Activated CD4-positive, alpha-beta T cell treated with anti-CD3 and anti-CD28 coated beads, Interleukin-10, Interleukin-2, amounts not matched to agents 100 ng/mL and 50 ng/mL, durations not matched to agents 16 hours and 8 hours (primary cell): ENCODE results near the gene NDUFA13.
"Not testable (repeated sequence)": the region's sequence is repeated elsewhere in the genome, so short reads cannot be mapped to it uniquely, and the experiment has no call there.

ENCODE experiments used
- DNase-seq: peaks from one replicate; pipeline ENCODE4 v3.0.0-alpha.2; 2020

NDUFA13 gene

DNA sequence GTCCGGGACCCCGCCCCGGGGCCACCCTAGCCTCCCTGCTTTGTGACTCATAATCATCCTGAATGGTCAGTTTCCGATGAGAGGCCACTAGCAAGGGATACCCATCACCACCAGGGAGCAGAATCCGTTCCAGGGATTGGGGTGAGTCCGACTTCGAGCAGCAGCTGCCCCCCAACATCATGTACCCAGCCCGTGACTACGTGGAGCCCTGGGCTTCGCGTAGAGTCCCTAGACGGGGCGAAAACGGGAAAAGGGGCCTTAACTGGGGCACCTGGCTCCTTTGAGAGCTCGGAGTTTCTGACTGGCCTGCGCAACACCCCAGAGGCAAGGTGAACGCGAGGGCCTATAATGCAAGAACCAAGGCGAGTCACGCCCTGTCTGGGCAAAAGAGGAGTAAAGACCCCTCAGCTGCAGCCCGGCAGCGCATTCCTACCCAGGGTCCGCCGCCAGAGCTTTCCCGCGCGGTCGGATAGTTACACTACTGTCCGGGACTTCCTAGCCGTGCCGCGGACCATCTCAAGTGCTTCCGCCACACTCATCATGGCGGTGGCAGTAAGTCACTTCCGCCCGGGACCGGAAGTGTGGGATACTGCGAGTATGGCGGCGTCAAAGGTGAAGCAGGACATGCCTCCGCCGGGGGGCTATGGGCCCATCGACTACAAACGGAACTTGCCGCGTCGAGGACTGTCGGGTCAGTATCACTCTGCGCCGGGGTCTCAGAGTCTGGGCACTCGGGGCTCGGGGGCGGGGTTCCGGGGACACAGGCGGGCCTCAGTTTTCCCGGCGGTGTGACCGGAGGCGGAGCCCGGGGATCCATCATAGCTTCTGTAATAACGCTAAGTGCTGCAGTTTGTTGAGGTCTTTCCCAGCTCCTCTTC, at the start of gene NDUFA13:
Gene NDUFA13 (plus strand): TSS at position 584 of the 878 bp plus-strand sequence. CDS start 14 bp downstream, at position 598.
- peak; percentile 95 for DNase-seq

DNA sequence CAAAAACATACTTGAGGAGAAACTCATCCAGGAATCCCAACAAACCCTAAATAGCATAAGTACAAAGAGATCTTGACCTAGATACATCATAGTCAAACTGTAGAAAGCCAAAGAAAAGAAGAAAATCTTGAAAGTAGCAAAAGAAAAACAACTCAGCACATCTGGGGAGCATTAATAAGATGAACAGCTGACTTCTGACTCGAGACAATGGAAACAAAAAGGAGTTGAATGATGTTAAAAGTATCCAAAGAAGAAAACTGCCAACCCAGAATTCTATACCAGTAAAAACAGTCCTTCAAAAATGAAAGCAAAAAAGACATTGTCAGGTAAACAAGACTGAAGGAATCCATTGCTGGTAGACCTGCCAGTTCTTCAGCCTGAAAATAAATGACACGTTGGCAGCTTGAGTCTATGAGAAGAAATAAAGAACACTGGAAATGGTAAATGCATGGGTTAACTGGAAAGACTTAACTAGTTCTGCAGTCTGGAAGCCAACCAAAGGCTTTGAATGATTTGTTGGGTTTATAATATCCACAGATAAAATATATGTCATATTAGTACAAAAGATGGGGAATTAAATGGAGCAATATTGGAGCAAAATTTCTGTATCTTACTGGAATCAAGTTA, 47.5 kb upstream of the NDUFA13 start:
- DNase-seq = no peak

DNA sequence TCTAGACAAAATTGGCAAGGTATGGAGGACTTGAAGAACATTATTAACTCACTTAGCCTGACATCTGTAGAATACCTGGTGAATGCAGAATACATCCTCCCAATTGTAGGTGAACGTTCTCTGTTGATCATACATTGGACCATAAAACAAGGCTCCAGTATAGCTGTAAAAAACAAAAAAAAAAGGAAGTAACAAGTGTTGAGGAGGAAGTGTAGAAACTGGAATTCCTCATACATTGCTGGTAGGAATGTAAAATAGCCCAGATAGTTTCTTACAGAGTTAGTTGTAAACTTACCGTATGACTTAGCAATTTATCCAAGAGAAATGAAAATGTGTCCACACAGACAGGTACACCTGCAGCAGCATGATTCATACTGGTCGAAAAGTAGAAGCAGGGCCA, 45.4 kb upstream of the NDUFA13 start:
- no peak for DNase-seq

DNA sequence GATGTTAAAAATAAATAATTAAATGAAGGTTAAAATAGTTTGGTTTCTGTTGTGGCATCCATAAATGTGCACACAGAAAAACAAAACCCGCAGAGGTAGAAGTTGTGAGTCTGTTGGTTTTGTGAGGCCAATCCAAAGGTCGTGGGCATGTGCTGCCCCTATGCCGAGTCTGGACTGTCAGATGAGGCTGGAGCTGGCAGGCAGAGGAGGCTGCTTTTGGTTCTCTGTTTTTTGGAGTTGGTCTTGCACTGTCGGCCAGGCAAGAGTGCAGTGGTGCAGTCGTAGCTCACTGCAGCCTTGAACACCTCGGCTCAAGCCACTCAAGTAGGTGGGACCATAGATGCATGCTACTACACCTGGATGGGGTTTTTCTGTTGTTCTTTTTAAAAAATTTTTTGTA, 44.3 kb upstream of the NDUFA13 start:
- DNase-seq = no peak

DNA sequence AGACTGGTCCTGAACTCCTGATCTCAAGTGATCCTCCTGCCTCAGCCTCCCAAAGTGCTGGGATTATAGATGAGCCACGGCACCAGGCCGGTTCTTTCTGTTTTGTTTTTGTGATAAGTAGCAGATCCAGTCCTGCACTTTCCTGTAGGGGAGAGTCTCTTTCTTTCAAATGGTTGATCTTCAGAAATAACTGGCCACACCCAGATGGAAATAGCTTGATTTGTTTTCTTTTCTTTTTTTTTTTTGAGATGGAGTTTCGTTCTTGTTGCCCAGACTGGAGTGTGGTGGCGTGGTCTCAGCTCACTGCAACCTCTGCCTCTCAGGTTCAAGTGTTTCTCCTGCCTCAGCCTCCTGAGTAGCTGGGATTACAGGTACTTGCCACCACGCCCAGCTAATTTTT, 43.9 kb upstream of the NDUFA13 start:
- not testable (repeated sequence) for DNase-seq

DNA sequence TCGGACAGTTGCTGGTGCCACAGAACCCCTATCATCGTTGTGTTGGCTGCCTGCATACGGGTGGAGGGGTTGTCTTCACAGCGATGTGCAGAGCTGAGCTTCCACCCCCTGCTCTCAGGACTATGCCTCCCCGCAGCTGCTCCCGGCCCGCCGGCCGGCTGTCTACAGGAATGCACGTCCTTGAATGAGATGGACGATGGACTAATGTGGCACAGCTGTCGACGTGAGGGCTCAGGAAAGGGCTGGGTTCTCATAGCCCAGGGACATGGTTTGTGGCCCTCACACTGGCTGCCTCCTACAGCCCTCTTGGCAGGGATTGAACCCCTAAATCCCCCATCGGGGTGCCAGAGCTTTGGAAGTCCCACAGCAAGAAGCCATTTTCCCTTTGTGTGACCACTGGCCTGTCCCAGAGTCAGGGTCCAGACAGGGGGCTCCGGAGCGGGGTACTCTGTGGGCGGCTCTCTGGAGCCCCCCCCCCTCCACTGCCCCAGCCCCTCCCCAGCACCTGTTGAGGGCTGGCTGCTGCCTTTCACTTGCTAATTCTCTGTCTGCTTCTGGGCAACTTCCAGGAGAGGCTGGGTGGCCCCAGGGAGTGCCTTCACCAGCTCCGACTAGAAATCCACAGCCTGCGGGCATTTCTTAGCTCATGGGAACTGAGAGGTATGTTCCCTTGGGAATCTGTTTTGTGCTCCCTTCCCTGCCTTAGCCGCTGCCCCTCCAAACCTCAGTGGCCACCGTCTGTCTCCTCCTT, 40.8 kb upstream of the NDUFA13 start:
- no peak for DNase-seq

DNA sequence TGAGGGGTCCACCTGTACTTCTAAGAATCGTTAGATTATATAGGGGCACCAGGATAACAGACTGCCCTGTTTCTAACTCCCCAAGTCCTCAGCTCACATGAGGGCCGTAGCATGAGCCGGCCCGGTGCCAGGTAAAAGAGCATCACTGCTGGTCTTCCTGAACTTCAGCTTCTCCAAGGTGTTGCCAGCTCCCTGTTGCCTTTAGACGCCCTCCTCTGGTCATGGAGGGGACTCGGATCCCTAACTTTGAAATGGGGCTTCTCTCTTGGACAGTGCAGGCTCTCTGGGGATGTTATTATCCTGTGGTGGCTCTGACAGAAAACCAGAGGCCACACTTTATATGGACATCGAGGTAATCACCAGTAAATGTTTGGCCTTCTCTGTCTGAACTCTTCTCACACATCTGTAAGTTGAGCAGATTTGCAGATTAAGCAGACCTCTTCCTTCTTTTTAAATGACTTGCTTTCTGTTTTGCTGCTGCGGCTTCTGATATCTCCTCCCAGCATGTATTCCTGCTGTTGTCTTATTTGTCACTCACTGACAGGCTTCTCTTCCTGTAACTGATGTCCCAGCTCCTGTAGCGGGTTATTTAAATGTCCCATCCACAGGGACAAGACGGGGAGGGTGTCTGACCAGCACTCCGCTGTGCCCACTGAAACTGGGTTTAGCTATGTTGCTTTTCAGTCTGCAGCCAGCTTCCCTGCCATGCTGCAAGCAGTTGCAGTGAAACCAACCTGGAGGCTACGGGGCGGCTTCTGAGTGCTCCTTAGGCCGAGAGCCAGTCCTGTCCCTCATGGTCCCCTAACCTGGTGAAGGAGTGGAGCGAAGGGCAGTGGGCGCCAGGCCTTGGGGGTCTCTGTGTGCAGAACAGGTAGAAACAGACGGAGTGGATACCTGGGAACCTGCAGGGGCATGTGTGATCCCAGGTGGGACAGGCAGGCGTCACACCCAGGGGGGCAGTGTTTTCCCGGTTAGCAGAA, 39.9 kb upstream of the NDUFA13 start:
- DNase-seq = peak; percentile 28

DNA sequence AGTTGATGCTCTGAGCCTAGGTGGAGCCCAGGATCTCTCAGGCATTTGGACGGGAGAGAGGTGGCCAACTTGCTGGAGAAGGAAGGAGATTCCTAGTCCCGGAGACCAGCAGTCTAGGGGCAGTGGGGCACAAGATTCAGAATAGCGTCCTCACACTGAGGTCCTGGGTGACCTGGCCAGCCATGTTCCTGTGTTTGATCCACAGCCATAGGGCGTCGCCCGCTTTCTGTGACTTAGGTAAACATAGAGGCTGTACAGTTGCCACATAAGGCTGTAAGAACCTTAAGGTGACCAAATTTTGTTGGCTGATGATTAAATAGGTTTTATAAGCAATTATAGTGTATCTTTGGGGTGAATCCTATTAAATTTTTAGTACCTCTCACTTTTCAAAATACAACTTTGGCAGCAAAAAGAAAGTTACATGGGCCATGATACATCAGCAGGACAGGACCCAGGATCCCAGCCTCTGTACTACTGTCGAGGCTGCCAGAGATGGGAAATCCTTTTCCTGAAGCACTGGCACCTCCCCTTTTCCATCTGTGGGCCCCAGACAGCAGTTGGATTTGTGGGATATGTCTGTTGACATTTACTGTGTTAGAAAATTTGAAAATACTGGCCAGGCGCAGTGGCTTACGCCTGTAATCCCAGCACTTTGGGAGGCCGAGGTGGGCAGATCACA, 38.2 kb upstream of the NDUFA13 start:
- DNase-seq = no peak

DNA sequence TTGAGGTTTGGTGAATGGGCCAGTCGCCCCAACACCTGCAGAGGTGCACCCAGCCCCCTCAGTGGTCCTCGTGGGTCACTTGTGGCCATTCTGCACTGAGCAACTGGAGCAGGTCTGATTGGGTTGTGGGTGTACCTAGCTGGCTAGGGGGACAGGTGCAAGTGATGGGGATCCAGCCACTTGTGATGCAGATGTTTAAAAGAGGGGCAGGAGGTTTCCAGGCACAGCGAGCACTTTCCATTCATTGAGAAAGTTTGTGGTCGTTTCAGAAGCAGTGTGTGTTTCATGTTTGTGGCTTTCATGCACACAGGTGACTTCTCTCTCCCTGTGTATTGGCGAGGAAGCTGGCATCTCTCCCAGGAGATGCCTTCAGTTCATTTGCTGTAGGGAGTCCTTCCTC, 35.3 kb upstream of the NDUFA13 start:
- peak; percentile 62 for DNase-seq

DNA sequence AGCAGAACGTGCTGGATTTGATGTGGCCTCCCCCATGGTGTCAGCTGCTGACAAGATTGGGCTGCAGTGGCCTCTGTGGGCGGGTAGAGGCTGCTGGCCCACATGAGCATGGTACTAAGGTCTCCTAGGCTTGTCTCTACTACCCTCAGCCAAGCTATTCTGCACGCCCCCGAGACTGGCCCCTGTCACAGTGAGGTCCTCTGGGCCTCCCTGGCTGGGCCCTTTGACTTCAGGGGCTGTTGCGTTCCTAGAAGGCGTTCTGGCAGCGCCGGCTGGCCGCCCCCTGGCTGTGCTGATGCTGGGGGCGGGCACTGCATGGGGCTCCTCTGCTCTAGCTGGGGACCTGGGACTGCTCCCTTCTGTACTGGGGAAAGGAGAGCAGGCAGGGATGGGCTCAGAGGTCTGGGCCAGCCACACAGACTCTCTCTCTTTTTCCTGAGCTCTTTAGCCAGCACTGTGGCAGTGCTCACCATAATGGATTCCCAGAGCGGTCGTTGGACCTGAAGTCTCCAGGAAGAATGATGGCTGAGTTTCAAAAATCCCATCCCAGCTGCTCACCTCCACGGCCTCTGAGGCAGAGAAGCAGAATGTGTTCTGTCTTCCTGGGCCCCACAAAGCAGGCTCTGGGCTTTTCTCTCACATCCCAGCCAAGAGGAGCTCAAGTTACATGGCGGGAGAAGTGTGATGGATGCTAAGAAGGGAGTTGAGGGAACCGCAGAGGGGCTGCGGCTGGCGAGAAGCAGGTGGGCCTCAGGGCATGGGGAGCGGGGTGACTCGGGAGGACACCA, 33.0 kb upstream of the NDUFA13 start:
- DNase-seq = no peak

DNA sequence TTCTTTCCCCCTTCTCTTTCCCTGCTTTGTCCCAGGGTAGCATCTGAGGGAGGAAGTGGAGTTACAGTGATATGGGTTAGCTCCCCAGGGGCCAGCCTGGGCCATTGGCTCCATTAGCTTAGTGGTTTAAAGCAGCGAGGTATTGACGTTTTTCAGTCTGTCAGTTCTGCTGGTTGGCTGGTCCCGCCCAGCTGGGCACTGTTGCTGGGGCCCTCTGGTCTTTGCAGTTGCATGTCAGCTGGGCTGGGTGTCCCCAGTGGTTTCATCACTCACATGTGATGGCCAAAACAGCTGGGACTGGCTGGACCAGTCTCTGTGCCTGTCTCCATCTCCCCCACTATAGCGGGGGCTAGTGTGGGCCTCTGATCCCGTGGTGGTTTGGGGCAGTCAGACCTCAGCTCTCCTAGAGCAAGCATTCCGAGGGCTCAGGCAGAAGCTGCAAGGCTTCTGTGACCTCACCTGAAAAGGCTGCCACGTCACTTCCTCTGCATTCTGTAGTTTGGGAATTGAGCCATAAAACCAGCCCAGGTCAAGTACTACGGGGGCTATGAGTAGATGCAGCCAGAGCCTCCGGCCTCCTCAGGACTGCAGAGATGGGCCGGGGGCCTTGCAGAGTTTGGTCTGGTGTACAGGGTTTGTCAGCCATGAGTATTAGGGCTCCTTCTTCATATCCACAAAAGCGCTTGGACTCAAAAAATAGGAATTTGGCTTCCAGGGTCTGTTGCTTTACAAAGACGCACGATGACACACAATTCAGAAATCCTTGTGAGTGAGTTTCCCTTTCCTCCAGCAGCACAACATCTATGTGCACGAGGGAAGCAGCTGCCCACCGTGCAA, 30.6 kb upstream of the NDUFA13 start:
- no peak for DNase-seq

DNA sequence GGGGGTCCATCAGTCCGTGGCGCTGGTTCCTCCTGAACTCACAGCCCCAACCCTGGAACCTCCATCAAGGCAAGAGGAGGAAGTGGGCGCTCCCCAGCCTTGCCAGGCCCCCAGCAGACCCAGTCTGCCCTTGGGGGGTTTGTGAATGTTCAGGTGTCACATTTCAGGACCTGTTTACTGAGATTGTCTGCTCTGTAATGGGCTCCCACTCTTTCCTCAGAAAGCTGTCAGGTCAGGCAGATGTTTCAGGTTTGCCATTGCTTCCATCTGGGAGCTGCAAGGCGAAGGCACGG, 30.1 kb upstream of the NDUFA13 start:
- DNase-seq = no peak

DNA sequence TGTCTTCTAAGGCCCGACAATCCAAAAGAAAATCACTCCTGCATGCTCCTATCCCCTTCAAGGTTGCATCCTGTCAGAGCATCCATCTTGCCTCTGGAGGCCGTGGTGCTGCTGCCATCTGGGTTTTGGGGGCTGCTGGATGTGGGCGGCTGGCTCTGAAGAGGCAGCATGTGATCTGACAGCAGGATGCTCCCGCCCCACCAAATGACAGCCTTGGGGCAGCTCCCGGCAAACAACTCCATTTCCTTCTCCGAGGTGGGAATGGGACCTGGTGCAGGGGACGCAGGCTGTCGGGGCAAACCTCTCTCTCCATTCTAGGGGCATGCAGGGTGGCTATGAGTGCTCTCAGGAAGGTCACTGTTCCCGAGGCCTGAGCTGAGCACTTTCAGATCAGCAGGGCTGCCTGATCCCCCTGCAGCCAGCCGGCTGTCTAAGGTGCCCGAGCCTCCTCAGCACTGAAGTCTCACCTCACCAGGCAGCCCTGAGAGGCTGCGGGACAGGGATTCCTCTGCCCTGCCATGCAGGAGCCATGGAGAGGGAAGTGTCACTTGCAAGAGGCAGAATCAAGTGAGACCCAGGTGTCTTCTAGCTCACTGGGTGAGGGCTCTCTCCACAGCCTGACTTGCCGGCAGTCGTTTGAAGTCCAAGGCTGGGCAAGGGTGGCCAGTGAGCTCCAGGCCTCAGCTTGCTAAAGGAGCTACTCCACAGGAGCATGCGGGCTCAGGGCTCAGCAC, 29.5 kb upstream of the NDUFA13 start:
- DNase-seq = no peak

DNA sequence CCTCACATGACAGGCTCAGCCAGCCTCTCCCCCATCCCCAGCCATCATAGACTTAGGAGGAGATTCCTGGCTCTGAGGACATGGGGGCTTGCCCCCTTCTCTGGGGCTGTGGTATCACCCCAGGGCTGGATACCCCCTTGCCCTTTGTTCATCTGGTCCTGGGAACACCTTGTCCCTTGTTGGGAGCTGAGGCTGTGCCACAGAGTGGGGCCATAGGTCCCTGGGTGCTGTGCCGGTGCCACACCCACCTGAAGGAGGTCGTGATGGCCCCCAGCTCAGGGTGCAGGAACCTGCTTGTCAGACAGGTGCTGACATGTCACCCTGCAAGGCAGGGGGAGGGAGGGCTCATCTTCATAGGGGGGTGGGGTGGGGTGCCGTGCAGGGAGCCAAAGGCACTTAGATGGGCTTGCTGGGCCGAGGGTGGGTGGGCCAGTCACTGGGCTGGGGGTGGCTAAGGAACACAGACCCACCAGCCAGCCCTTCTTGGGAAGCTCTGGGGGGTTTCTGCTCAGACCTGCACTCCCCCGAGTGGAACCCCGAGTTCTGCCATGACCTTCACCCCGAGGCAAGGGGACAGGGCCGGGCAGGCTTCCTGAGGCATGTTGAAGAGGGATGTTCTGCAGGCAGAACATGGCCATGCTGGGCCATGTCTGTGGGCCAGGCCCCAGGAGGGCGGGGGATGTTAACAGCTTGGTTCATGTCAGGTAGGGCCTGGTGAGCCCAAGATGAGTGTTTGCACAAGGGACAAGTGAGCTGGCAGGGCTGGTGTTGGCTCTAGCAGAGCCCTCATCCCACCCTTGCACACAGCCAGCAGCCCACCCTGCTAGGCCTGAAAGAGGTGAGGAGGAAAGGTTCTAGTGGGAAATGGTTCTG, 28.7 kb upstream of the NDUFA13 start:
- DNase-seq = no peak

DNA sequence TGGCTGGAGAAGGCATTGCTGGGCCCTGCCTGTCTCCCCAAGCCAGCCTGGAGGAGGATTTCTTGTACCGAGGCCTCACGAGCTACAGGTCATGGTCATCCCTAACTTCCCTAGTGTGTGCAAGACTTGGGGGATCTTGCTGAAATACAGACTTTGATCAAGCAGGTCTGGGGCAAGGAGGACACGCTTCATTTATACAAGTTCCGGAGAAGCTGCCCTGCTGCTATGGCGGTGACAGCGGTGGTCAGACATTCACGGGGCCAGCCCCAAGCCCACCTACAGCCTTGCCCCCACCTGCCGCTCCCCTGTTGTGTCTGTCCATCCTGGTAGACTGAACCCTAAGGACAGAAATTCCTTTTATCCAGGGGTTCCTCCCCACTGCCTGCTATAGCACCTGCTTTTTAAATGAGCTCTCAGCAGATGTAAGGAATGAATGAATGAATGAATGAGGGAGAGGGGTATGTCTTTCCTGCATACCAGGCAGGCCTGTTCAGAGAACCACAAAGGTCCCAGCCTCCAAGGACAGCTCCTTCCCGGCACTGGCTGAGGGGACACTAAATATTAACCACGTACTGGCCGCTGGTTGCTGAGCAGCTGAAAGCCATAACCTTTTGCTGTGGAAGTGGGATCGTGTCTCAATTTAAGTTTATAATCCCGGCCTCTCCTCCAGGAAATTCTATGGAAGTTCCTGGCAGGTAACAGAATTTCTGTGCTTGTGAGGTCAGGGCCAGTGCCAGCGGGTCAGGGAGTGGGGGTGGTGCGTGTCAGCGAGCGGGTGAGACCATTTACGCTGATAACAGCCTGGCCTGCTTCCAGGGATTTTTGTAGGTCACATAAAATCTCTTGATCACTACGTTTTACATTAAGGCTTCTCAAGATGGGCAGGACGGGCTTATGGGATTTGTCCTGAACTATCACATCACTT, 27.8 kb upstream of the NDUFA13 start:
- no peak for DNase-seq

DNA sequence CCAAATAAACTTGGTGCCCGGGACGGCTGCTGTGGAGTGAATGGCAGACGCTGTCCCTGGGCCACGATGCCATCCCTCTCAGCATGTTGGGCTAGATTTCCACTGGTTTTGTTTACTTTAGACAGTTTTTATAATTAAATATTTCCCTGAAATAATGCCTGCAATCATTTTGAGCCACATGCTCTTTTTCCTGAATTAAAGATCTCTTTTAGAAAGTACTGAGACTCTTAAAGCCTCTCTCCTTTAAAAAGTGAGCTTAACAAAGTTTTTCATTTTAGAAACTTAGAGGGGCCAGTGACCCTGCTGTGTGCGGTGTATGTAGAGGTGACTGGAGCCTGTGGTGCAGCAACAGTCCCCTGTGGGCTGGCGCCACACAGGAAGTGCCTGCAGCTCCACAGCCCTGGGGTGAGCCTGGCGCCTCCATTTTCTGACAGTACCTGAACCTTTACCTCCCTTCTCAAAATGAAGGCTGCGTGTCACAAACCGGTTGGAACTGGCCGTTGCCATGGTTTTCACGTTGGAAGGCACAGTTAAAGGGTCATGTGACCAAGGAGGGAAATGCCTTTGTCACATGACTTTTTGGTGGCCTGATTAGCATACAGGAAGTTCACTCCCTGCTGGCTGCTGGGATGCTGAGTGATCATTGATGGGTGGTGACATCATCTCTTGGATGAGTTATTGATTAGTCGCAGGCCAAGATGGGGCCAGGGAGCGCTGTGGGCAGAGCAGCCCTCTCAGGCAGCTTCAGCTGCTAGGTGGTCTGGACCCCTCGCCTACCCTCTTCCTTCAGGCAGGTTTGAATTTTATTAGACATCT, 26.9 kb upstream of the NDUFA13 start:
- DNase-seq = peak; percentile 98
